Endothelial cell of umbilical vein (primary cell): Measurements from ENCODE around the gene DAPK2. TPM values are rescaled to one million over a fixed set of nuclear protein-coding genes. Genes with fewer than 3 reads are reported as not detected.
A peak's percentile ranks its signal among the peaks of the same experiment; 100 is the strongest.

Experiments used
- BruUV-seq: library from RNA; stranded (reverse); fragments of 400-500 nt; replicated peaks from 2 replicates; lab custom pipeline; 2021; lab: Mats Ljungman, UMichigan
- CTCF ChIA-PET: fragments of 300-600, 350-600 bp; sonication (Branson Sonifier 250); formaldehyde crosslinking; loops from one replicate; lab custom pipeline; 2021; ENCODE audit warnings: antibody characterized with exemption, inconsistent platforms; lab: Charles Lee
- POLR2A ChIA-PET: fragments of 300-600, 350-600 bp; sonication (Branson Sonifier 250); formaldehyde crosslinking; loops from one replicate; lab custom pipeline; 2021; ENCODE audit warnings: antibody characterized with exemption, inconsistent platforms; lab: Charles Lee
- DNase-seq: peaks from one replicate; pipeline ENCODE4 v3.0.0-alpha.2; 2011; ENCODE audit warnings: low read depth, low spot score
- FAIRE-seq: peaks from 2 replicates; lab custom pipeline; 2011; peaks lifted over from hg19 to GRCh38; lab: Jason Lieb, UNC
- H2AFZ ChIP-seq: 2 replicates; pipeline ENCODE4 v1.6.0; 2012; ENCODE audit warnings: low read depth, low read length, control low read depth, inconsistent platforms
- H3K27ac ChIP-seq: 2 replicates; pipeline ENCODE4 v1.5.1; 2011; ENCODE audit warnings: low read depth, mild to moderate bottlenecking, control low read depth, low read length, moderate library complexity; ENCODE audit not compliant: insufficient read depth
- H3K27me3 ChIP-seq, 2 experiments: 2 replicates each; pipeline versions ENCODE4 v1.6.0 to v1.6.1; 2011; ENCODE audit warnings: low read length in 2 of 2, mixed read lengths in 1 of 2; ENCODE audit not compliant: control insufficient read depth in 2 of 2, insufficient read depth in 2 of 2
- H3K36me3 ChIP-seq, 2 experiments: 2 replicates in 1 of 2; 3 replicates in 1 of 2; pipeline ENCODE4 v1.5.1; 2011; ENCODE audit warnings: low read length in 2 of 2, mild to moderate bottlenecking in 1 of 2, moderate library complexity in 1 of 2; ENCODE audit not compliant: control insufficient read depth in 2 of 2, insufficient read depth in 2 of 2; ENCODE audit errors: extremely low read depth in 1 of 2
- H3K4me1 ChIP-seq: 3 replicates; pipeline ENCODE4 v1.5.1; 2011; ENCODE audit warnings: mild to moderate bottlenecking, low read length; ENCODE audit not compliant: control insufficient read depth, insufficient read depth; ENCODE audit errors: extremely low read depth
- H3K4me2 ChIP-seq: 2 replicates; pipeline ENCODE4 v1.6.1; 2011; ENCODE audit warnings: low read length, control low read depth, mixed read lengths; ENCODE audit not compliant: insufficient read depth
- H3K4me3 ChIP-seq, 3 experiments: fragments of 200-600 bp in 1 of 3; sonication (generic), shearing (Covaris generic) in 1 of 3; replicated peaks in 1 of 3; 2 replicates each; pipeline ENCODE4 v1.5.1; 2011 to 2016; ENCODE audit warnings: control low read depth in 3 of 3, low read length in 3 of 3, mild to moderate bottlenecking in 2 of 3, inconsistent platforms in 1 of 3, low read depth in 1 of 3, moderate library complexity in 1 of 3; ENCODE audit not compliant: insufficient read depth in 1 of 3
- H3K79me2 ChIP-seq: 2 replicates; pipeline ENCODE4 v1.6.0; 2012; ENCODE audit warnings: low read length, inconsistent platforms; ENCODE audit not compliant: control insufficient read depth, insufficient read depth
- H3K9ac ChIP-seq: replicated peaks from 2 replicates; pipeline ENCODE3; 2011; ENCODE audit warnings: low read length, control low read depth; ENCODE audit not compliant: insufficient read depth; ENCODE audit errors: extremely low read depth
- H3K9me1 ChIP-seq: replicated peaks from 3 replicates; pipeline ENCODE4 v1.6.0; 2011; ENCODE audit warnings: mild to moderate bottlenecking, low read length; ENCODE audit not compliant: control insufficient read depth, insufficient read depth; ENCODE audit errors: extremely low read depth
- H3K9me3 ChIP-seq: replicated peaks from 2 replicates; pipeline ENCODE4 v1.5.1; 2012; ENCODE audit warnings: low read length, inconsistent platforms; ENCODE audit not compliant: control insufficient read depth, insufficient read depth
- H4K20me1 ChIP-seq: replicated peaks from 2 replicates; pipeline ENCODE3; 2011; ENCODE audit warnings: mild to moderate bottlenecking, low read length; ENCODE audit not compliant: control insufficient read depth, insufficient read depth; ENCODE audit errors: extremely low read depth
- FOS ChIP-seq: IDR thresholded peaks from 2 replicates; pipeline ENCODE4 v1.6.1; 2011; ENCODE audit warnings: mild to moderate bottlenecking, low read length, moderate library complexity, borderline replicate concordance; ENCODE audit not compliant: insufficient read depth
- GATA2 ChIP-seq: IDR thresholded peaks from 2 replicates; pipeline ENCODE4 v1.7.0; 2011; ENCODE audit warnings: low read depth, mild to moderate bottlenecking, moderate library complexity, mixed read lengths, low read length; ENCODE audit not compliant: insufficient read length, insufficient read depth
- POLR2A ChIP-seq: IDR thresholded peaks from 2 replicates; pipeline ENCODE4 v1.6.1; 2012; ENCODE audit warnings: low read depth, mild to moderate bottlenecking, control low read depth, low read length
- POLR2AphosphoS5 ChIP-seq: IDR thresholded peaks from 2 replicates; pipeline ENCODE4 v1.6.1; 2012; ENCODE audit warnings: low read depth, mild to moderate bottlenecking, control low read depth, low read length, moderate library complexity; ENCODE audit not compliant: insufficient read depth
- dilution Hi-C: fragments of 300-500 bp; cut with MboI; formaldehyde crosslinking; loops from one replicate; pipeline ENCODE4 v1.15.0; 2019; ENCODE audit warnings: low sequenced_read_pairs; ENCODE audit not compliant: extremely low pct_ligation_motif_present
- intact Hi-C: fragments of 100-400 bp; cut with micrococcal nuclease; formaldehyde crosslinking; loops from one replicate; pipeline ENCODE4 v1.10.0; 2022
- polyA plus RNA-seq, 4 experiments: library from polyadenylated mRNA; depleted of rRNA in 3 of 4; stranded (reverse) in 3 of 4; unstranded in 1 of 4; fragments of >200 nt; gene quantifications; 2 replicates each; pipeline versions ENCODE4 v1.2.1 to v1.2.3, GENCODE V29; 2011 to 2012; ENCODE audit warnings: missing spikeins in 1 of 4
- total RNA-seq: library from RNA; stranded (reverse); gene quantifications from 2 replicates; pipeline ENCODE4 v1.2.3, GENCODE V29; 2021
- TF ChIP-seq, protein P1 (sequence below): IDR thresholded peaks from 2 replicates; pipeline ENCODE4 v1.6.1; 2011; ENCODE audit not compliant: insufficient read depth, insufficient read length

The DAPK2 gene
- total and polyA plus RNA-seq, 2 donors (not counting 3 experiments of a cell fraction or from before 2014, with no cell fraction given), result 2.8 to 6.7 TPM

GRCh38 chr15:64093627-64094417 is 47.5 kb upstream of the DAPK2 start, which contains the start of gene CIAO2A:
TSS of gene CIAO2A (minus strand) at chr15:64093838. CDS start at chr15:64093768, 70 bp downstream.
- POLR2A ChIA-PET, result interaction anchor here (0.7 to 1.0 kb wide), 3 partner anchors 22 to 627 kb away, joined by 3 to 5 read pairs (median 3); no protein-coding TSS in a partner anchor
- Histone ChIP-seq H2AFZ (peak within 1 kb of the TSS; percentile 93), H3K9me1 (no peaks in the 10 kb centered on the region), H3K4me1 (peaks cover 35% of the 10 kb centered on the region), H3K9ac (peak within 1 kb of the TSS; percentile 86), H3K27ac (peak within 1 kb of the TSS; percentile 86), H4K20me1 (no peaks in the 10 kb centered on the region), H3K4me3 (peak within 1 kb of the TSS; percentile 49 to 87 (median 66)), H3K4me2 (peak within 1 kb of the TSS; percentile 94), H3K9me3 (no peaks in the 10 kb centered on the region), H3K36me3 (peaks cover 0 to 2% of the 10 kb centered on the region in 2 experiments), H3K27me3 (no peaks in the 10 kb centered on the region), H3K79me2 (peaks cover 51% of the 10 kb centered on the region)
- CTCF ChIA-PET, result interaction anchor here (0.9 to 3.4 kb wide), 10 partner anchors 11 to 484 kb away, joined by 3 to 16 read pairs (median 4); no protein-coding TSS in a partner anchor
- TF ChIP-seq POLR2AphosphoS5, result peak; percentile 75
- TF ChIP-seq, protein P1, sequence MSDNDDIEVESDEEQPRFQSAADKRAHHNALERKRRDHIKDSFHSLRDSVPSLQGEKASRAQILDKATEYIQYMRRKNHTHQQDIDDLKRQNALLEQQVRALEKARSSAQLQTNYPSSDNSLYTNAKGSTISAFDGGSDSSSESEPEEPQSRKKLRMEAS, result no peak
- peak; percentile 37 for TF ChIP-seq POLR2A
- TF ChIP-seq FOS, result peak; percentile 43
- TF ChIP-seq GATA2, result no peak
- intact Hi-C loops (no loop called here), dilution Hi-C loops (no loop called here)
- DNase-seq, result peak; percentile 99
- no TSS peak for BruUV-seq
- peak; percentile 98 for FAIRE-seq
